BJ (cell line): ENCODE data around the gene ENO3. TPM values are rescaled to one million over a fixed set of nuclear protein-coding genes. Genes with fewer than 3 reads are reported as not detected.

Experiments used
- CTCF ChIA-PET: fragments of 350-600 bp; formaldehyde crosslinking; extraction: SDS; loops from one replicate; lab custom pipeline; 2021; ENCODE audit warnings: antibody characterized with exemption, inconsistent platforms; lab: Yijun Ruan, JAX
- POLR2A ChIA-PET: fragments of 300-600 bp; sonication (Branson Sonifier 250); formaldehyde crosslinking; extraction: SDS; loops from one replicate; lab custom pipeline; 2021; ENCODE audit warnings: antibody characterized with exemption; lab: Charles Lee
- DNase-seq: peaks from one replicate; pipeline ENCODE4 v3.0.0-alpha.2; 2011; ENCODE audit warnings: low read depth
- H3K27me3 ChIP-seq: 2 replicates; pipeline ENCODE4 v1.6.0; 2011; ENCODE audit warnings: low read length; ENCODE audit not compliant: control insufficient read depth, insufficient read depth
- H3K36me3 ChIP-seq: 2 replicates; pipeline ENCODE4 v1.5.1; 2011; ENCODE audit warnings: low read length; ENCODE audit not compliant: control insufficient read depth, insufficient read depth
- H3K4me3 ChIP-seq: 2 replicates; pipeline ENCODE4 v1.5.1; 2011; ENCODE audit warnings: low read depth, mild to moderate bottlenecking, control low read depth, low read length
- polyA plus RNA-seq: library from polyadenylated mRNA; depleted of rRNA; stranded (reverse); fragments of >200 nt; gene quantifications from 2 replicates; pipeline ENCODE4 v1.2.3, GENCODE V29; 2011
- TF ChIP-seq, protein P1 (sequence below): IDR thresholded peaks from 2 replicates; pipeline ENCODE4 v1.5.1; 2011; ENCODE audit warnings: low read depth, mild to moderate bottlenecking, control low read depth, inconsistent platforms, low read length, moderate library complexity; ENCODE audit not compliant: insufficient read depth

The ENO3 gene
- polyA plus RNA-seq, 1 experiment, result 5.9 TPM

DNA sequence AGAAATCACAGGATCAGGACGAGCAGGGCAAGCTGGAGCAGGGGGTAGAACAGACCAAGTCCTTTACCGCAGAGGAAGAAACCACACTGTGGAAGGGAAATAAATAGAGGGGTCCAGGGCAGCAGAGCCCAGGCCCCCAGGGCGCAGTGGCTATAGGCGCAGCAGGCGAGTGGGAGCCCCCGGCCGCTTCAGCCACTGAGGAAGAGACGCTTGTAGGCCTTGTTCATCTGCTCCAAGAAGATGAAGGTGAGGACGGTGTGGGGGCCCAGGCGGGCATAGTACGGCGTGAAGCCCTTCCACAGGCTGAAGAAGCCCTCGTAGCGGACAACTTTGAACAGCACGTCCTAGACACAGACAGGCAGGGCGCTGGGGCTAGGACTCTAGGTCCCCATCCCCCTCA lies 13.4 kb upstream of the ENO3 start:
- ChIA-PET CTCF (no interaction called here), POLR2A (no interaction called here)
- peaks cover 17% of the 10 kb centered on the region for H3K36me3 ChIP-seq
- DNase-seq, result no peak
- no peaks in the 10 kb centered on the region for H3K27me3 ChIP-seq
- TF ChIP-seq, protein P1, sequence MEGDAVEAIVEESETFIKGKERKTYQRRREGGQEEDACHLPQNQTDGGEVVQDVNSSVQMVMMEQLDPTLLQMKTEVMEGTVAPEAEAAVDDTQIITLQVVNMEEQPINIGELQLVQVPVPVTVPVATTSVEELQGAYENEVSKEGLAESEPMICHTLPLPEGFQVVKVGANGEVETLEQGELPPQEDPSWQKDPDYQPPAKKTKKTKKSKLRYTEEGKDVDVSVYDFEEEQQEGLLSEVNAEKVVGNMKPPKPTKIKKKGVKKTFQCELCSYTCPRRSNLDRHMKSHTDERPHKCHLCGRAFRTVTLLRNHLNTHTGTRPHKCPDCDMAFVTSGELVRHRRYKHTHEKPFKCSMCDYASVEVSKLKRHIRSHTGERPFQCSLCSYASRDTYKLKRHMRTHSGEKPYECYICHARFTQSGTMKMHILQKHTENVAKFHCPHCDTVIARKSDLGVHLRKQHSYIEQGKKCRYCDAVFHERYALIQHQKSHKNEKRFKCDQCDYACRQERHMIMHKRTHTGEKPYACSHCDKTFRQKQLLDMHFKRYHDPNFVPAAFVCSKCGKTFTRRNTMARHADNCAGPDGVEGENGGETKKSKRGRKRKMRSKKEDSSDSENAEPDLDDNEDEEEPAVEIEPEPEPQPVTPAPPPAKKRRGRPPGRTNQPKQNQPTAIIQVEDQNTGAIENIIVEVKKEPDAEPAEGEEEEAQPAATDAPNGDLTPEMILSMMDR, result no peak
- no peak overlapping the region for H3K4me3 ChIP-seq

DNA sequence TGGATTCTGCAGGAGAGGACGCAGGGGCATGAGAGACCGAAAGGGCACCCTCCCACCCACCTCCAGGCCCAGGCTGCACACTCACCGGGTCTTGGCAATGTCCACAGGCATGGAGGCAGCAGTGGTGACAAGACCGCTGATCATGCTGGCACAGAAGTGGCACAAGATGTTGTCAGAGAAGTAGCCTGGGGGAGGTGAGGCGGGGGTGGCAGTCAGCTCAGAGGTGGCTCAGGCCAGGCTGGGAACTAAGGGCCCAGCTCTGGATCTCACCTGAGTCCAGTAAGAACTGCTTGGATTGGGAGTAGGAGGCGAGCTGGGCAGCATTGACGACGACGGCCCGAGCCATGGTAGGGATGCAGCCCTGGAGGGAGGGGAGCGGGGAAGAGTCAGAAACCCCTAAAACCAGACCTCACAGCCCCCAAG lies 12.8 kb upstream of the ENO3 start:
- TF ChIP-seq, protein P1, result no peak
- Histone ChIP-seq H3K4me3 (no peak overlapping the region), H3K36me3 (peaks cover 21% of the 10 kb centered on the region), H3K27me3 (no peaks in the 10 kb centered on the region)
- POLR2A ChIA-PET, result no interaction called here
- CTCF ChIA-PET, result no interaction called here
- no peak for DNase-seq

DNA sequence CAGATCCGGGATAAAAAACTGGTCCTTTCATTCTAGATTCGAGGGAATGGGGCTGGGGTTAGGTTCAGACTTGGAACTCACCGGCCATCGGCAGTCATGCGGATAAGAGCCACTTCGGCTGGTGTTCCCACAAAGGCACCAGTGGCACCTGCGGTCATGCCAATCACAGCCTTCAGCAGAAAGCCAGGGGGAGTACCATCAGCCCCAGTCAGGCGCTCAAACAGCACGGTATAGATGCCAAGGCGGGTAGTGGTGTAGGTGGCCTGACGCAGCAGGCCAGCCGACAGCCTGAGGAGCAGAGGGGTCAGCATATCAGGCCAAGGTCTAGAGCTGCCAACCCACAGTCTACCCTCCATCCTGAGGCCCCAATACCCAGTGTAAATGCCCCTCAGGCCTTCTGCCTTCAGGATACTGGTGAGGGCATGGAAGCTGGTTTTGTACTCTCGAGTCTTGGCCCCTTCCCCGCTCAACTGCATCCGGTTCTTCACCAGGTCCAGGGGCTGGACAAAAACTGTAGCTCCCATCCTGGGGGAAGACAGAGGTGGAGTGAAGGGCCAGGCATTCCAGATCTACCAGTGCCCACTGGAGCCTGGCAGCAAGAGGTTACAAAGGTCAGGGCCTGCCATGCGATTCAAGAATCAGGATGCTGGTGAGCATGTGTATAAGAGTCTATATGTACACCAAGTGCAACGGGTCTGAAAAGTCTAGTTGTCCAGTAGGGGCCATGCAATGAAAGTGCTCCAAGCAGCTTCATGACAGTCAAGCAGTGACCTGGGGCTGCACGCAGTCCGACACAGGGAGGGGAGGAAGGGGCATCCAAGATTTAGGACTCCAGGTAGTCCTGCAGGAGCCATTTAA lies 12.0 kb upstream of the ENO3 start:
- TF ChIP-seq, protein P1, result no peak
- Histone ChIP-seq H3K27me3 (no peaks in the 10 kb centered on the region), H3K36me3 (peaks cover 21% of the 10 kb centered on the region), H3K4me3 (peak overlapping the region; percentile 72)
- DNase-seq, result no peak
- ChIA-PET POLR2A (interaction anchor here (1.7 kb wide), 1 partner anchor 28 kb away, joined by 9 read pairs; the partner anchor contains the start of gene SPAG7), CTCF (interaction anchor here (1.0 to 2.7 kb wide), 7 partner anchors 22 to 123 kb away, joined by 3 to 17 read pairs (median 5); partner anchors contain the start of genes CAMTA2, INCA1 and KIF1C)

DNA sequence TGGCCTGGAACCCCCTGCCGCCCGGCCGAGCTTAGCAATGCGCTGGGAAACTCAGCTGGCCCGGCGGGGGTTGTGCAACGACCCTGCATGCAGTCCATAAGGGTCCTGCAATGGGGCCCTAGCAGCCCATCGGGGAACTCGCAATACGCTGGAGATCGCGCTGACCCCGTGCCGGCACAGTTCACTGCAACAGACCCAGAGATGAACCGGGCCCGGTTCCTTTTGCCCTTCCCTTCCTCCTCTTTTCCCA lies 11.4 kb upstream of the ENO3 start:
- Histone ChIP-seq H3K4me3 (peak overlapping the region; percentile 72), H3K27me3 (no peaks in the 10 kb centered on the region), H3K36me3 (peaks cover 22% of the 10 kb centered on the region)
- ChIA-PET CTCF (interaction anchor here (1.0 to 2.7 kb wide), 9 partner anchors 14 to 123 kb away, joined by 3 to 17 read pairs (median 5); partner anchors contain the start of genes CAMTA2, INCA1 and KIF1C), POLR2A (interaction anchor here (0.7 to 1.7 kb wide), 3 partner anchors 12 to 30 kb away, joined by 3 to 9 read pairs (median 3); partner anchors contain the start of gene SPAG7)
- TF ChIP-seq, protein P1, result no peak
- DNase-seq, result no peak

DNA sequence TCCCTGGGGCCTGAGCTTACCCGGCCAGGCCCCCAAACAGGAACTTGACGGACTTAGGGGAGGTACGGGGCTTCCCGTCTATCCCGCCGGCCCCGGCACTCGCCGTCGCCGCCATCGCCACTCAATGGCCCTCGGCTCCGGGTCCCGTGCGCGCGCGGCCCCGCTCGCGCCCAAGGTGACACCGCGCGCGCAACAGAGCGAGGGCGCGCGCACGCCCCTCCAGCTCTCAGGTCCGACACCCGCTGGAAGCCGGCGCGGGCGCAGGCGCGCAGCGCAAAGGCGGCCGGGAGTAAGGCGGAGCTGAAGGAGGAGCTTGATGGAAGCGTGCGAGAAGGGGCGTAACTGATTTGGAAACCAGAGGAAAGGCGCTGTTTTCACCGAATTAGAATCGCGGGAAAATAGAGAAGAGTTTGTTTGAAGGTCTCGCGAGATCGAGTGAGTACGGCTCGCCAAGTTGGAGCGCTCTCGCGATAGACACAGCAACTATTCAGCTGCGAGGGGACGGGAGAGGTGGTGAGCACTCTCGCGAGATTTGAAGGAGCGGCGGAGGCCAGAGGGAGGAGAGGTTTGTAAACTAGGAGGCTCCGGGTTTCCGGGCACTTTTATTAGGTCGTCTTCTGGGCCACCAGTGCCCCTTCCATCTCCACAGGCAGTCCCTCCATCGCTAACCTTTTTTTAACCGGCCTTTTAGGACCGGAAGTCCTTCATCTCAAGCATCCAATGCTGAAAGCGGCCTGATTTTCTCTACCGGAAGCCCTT lies 10.9 kb upstream of the ENO3 start, which contains the start of the genes RNF167 and SLC25A11:
RNF167 (plus strand) TSS at position 473 of the 759 bp plus-strand sequence. CDS start 642 bp downstream, outside the sequence.
SLC25A11 (minus strand) TSS at position 251 of the 759 bp plus-strand sequence; CDS start at position 115, 136 bp downstream.
- Histone ChIP-seq H3K36me3 (peaks cover 25% of the 10 kb centered on the region), H3K4me3 (peak within 1 kb of the TSS; percentile 72), H3K27me3 (no peaks in the 10 kb centered on the region)
- DNase-seq, result peak; percentile 99
- ChIA-PET POLR2A (interaction anchor here (0.6 to 1.7 kb wide), 5 partner anchors 9 to 31 kb away, joined by 3 to 9 read pairs (median 3); partner anchors contain the start of gene SPAG7), CTCF (interaction anchor here (0.6 to 2.7 kb wide), 14 partner anchors 13 to 122 kb away, joined by 3 to 17 read pairs (median 4); partner anchors contain the start of genes CAMTA2, CHRNE, INCA1 and KIF1C)
- TF ChIP-seq, protein P1, result no peak
